ENCODE measurements around the gene ENPP6.

DNA sequence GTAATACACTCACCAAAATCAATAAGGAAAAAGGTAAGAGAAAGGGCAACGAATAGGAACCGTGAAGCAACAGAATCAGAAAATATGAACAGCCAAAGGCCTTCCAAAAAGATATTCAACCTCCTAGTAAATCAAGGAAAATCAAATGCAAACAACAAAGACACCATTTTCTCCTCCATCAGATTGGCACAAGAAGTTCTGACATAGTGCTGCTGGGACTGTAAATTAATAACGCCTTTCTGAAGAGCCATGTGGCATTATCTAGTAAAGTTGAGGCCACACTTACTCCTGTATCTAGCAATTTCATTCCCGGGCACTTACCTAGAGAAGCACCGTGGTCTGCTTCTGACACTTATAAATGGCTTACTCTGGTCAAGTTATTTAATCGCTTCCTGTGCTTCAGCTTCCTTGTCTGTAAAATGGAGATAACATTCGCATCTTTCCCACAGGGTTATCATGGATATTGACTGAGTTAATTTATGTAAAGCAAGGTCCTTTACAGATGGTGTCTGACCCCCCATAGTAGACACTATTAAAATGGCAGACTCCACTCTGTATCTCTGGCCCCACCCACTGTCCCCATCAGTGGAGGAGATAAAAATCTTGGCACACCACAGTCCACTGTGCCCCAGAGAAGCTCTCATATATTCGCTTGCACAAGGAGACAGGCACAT, 20.5 kb upstream of the ENPP6 start:
- TF ChIP-seq CTCF (IDR thresholded peaks at IDR 0.05) (no peak), POLR2A (IDR thresholded peaks at IDR 0.05; ENCODE audit: low read length) (no peak), RFX5 (IDR thresholded peaks at IDR 0.05) (no peak)
- TF ChIP-seq, protein P1, sequence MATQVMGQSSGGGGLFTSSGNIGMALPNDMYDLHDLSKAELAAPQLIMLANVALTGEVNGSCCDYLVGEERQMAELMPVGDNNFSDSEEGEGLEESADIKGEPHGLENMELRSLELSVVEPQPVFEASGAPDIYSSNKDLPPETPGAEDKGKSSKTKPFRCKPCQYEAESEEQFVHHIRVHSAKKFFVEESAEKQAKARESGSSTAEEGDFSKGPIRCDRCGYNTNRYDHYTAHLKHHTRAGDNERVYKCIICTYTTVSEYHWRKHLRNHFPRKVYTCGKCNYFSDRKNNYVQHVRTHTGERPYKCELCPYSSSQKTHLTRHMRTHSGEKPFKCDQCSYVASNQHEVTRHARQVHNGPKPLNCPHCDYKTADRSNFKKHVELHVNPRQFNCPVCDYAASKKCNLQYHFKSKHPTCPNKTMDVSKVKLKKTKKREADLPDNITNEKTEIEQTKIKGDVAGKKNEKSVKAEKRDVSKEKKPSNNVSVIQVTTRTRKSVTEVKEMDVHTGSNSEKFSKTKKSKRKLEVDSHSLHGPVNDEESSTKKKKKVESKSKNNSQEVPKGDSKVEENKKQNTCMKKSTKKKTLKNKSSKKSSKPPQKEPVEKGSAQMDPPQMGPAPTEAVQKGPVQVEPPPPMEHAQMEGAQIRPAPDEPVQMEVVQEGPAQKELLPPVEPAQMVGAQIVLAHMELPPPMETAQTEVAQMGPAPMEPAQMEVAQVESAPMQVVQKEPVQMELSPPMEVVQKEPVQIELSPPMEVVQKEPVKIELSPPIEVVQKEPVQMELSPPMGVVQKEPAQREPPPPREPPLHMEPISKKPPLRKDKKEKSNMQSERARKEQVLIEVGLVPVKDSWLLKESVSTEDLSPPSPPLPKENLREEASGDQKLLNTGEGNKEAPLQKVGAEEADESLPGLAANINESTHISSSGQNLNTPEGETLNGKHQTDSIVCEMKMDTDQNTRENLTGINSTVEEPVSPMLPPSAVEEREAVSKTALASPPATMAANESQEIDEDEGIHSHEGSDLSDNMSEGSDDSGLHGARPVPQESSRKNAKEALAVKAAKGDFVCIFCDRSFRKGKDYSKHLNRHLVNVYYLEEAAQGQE (IDR thresholded peaks at IDR 0.05), result no peak
